GOT3 (cell line): ENCODE results near the gene IFIT2.
A peak's percentile ranks its signal among the peaks of the same experiment; 100 is the strongest.
"Not testable (repeated sequence)": the region's sequence is repeated elsewhere in the genome, so short reads cannot be mapped to it uniquely, and the experiment has no call there.

Experiments
- DNase-seq: peaks from one replicate; lab custom pipeline; 2025; ENCODE audit warnings: mixed read lengths; lab: John Stamatoyannopoulos, UW

IFIT2 gene

GRCh38 chr10:89307269-89307577, 5.4 kb downstream of the IFIT2 start:
- no peak for DNase-seq

GRCh38 chr10:89308266-89308665, 6.4 kb downstream of the IFIT2 start:
- no peak for DNase-seq

- DNase-seq, result no peak
Observed at GRCh38 chr10:89308736-89309135, 6.9 kb downstream of the IFIT2 start.

GRCh38 chr10:89309156-89310055, 7.6 kb downstream of the IFIT2 start:
- no peak for DNase-seq

- no peak for DNase-seq
Observed at GRCh38 chr10:89310056-89310893, 8.4 kb downstream of the IFIT2 start.

GRCh38 chr10:89312973-89313372, 11.1 kb downstream of the IFIT2 start:
- no peak for DNase-seq

GRCh38 chr10:89314676-89315075, 12.8 kb downstream of the IFIT2 start:
- DNase-seq, result no peak

- not testable (repeated sequence) for DNase-seq
Observed at GRCh38 chr10:89318047-89318446, 16.2 kb downstream of the IFIT2 start.

GRCh38 chr10:89325081-89325480, 23.2 kb downstream of the IFIT2 start:
- DNase-seq, result not testable (repeated sequence)

GRCh38 chr10:89325856-89326255, 24.0 kb downstream of the IFIT2 start:
- not testable (repeated sequence) for DNase-seq

GRCh38 chr10:89327803-89328441, 26.1 kb downstream of the IFIT2 start, which contains the start of gene IFIT3:
IFIT3 (plus strand) TSS chr10:89327997; CDS start chr10:89328074, 77 bp downstream.
- DNase-seq, result peak; percentile 13

GRCh38 chr10:89329151-89329550, 27.3 kb downstream of the IFIT2 start:
- DNase-seq, result no peak

- not testable (repeated sequence) for DNase-seq
Observed at GRCh38 chr10:89330014-89330413, 28.2 kb downstream of the IFIT2 start.

GRCh38 chr10:89330537-89331212, 28.8 kb downstream of the IFIT2 start:
- DNase-seq, result no peak

GRCh38 chr10:89331487-89332122, 29.8 kb downstream of the IFIT2 start:
- not testable (repeated sequence) for DNase-seq

GRCh38 chr10:89332123-89332633, 30.3 kb downstream of the IFIT2 start:
- no peak for DNase-seq

GRCh38 chr10:89335226-89335625, 33.4 kb downstream of the IFIT2 start:
- no peak for DNase-seq

- no peak for DNase-seq
Observed at GRCh38 chr10:89336241-89336640, 34.4 kb downstream of the IFIT2 start.

GRCh38 chr10:89337484-89337883, 35.6 kb downstream of the IFIT2 start:
- DNase-seq, result no peak

GRCh38 chr10:89338713-89339112, 36.9 kb downstream of the IFIT2 start:
- DNase-seq, result no peak

GRCh38 chr10:89339875-89340274, 38.0 kb downstream of the IFIT2 start:
- DNase-seq, result no peak
